HG03565 (cell line): Measurements from ENCODE around the gene ZNF483.
"Not testable (repeated sequence)": the region's sequence is repeated elsewhere in the genome, so short reads cannot be mapped to it uniquely, and the experiment has no call there.

Experiments used
- ATAC-seq: cut with Tn5 transposase; IDR thresholded peaks from one replicate; pipeline ENCODE4 v1.9.1; 2021; ENCODE audit warnings: mild to moderate bottlenecking, moderate library complexity; ENCODE audit not compliant: unreplicated experiment

Gene ZNF483

DNA sequence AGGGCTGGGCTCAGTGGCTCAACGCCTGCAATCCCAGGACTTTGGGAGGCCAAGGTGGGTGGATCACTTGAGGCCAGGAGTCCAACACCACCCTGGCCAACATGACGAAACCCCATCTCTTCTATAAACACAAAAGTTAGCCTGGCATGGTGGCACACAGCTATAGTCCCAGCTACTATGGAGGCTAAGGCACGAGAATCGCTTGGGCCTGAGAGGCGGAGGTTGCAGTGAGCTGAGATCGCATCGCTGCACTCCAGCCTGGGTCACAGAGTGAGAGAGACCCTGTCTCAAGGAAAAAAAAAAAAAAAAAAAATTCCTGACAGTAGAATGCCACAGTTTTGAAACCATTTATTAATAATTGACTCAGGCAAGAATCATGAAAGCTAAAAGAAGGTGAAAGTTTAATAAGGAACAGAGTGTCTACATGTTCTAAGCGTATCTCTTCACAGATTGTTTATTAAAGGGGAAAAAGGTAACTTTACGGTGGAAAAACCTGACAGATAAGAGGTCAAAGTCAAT, 80.1 kb downstream of the ZNF483 start:
- ATAC-seq = no peak

DNA sequence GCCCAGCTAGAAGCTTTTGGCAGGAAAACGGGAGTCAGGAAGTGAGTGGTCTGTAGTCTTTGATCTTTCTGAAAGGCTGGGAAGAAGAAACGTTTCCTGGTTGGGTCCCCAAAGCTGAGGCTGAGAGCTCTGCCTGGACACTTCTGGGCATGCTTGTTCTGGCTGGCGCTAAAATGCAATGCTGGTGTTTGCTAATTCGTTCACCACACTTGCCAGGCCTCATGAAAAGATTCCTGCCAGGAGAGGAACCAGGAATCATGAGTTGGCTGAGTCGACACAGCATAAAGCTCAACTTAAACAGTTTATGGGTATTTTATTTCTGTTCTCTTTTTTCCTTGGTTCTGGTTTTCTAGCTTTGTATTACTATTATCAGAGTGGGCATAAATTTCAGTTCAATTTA, 85.2 kb downstream of the ZNF483 start:
- ATAC-seq = no peak

DNA sequence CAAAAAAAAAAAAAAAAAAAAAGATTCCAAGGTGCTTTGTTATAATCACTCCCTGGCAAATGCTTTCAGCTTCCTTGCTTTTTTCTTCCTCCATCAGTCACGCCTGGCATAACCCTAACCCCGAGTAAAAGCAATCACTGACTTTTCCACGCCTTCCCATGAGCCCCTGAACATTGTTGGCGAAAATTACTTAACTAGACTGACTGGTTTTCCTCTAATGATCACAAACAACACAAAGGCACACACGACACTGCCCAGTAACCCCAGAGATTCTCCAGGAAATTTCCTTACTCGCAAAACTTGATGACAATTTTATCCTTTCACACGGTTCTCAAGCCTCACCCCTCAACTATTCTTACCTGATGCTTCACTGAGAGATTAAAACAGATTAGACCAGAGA, 85.9 kb downstream of the ZNF483 start:
- ATAC-seq = no peak

DNA sequence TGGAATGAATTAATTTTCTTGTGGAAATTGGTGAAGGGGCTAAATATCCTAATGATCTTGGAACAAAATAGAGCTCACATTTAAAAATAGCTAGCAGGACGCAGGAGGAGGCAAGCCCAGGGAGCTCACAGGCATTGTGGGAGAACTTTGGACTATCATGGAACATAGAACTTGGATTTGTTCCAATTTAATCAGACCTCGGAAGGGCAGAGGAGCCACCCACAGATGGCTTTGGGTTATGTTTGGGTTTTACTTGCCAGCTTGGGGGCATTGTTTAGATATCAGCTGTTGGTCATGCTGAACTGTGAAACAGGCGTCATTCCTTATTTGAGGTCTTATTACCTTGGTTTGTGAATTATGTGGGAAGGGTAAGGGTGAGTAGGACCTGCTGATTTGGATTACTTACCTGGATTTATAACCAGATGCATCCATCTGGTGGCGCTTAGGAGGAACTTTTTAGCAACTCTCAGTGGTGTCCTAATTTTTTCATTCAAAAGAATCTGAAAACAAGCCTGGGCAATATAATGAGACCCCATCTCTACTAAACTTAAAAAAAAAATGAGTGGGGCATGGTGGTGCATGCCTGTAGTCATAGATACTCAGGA, 88.6 kb downstream of the ZNF483 start:
- ATAC-seq = no peak

DNA sequence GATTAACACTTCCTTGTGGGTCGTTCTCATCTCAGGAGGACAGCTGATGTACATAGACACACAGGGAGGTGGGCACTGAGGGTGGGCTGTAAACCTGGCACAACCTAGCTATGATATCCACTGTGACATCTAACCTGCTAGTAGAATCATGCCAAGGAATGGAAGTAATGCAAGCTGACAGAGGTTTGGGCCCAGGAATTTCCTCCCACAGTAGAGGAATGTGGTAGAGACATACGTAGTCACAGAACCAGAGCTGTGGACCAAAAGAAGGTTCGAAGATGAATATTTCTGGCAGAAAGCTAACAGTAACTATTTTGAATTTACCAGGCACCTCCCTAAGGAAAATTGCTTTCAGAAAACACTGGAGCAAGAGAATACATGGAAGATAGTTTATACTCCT, 90.9 kb downstream of the ZNF483 start:
- no peak for ATAC-seq

DNA sequence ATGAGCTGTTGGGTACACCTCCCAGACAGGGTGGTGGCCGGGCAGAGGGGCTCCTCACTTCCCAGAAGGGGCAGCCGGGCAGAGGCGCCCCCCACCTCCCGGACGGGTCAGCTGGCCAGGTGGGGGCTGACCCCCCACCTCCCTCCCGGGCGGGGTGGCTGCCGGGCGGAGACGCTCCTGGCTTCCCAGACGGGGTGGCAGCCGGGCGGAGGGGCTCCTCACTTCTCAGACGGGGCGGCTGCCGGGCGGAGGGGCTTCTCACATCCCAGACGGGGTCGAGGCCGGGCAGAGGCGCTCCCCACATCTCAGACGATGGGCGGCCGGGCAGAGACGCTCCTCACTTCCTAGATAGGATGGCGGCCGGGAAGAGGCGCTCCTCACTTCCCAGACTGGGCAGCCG, 92.4 kb downstream of the ZNF483 start:
- ATAC-seq = not testable (repeated sequence)

DNA sequence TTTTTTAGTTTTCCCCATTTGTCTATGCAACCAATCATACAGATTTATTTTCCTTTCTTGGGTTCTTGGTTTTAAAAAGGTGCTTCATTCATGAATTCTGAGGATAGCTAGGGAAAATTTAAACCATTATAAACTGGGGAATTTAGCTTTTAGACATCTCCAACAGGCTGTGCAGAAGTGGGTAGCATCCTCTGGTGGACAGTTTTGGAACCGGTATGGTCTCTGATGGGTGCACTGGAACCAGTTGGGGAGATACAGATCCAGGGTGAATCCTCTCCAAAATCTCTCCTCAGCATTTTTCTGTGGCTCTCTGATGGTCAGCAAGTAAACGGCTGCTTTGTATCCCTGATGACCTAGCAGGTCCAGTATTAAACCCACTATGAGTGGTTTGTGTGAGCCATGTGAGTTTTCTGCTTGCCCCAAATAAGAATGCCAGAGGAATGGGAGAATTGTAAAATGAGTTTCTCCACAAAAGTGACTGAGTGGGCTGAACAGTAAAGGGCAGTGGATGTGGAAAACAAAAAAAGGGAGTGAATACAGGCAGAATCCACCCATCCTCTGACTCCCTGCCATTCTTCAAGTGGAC, 97.0 kb downstream of the ZNF483 start:
- no peak for ATAC-seq

DNA sequence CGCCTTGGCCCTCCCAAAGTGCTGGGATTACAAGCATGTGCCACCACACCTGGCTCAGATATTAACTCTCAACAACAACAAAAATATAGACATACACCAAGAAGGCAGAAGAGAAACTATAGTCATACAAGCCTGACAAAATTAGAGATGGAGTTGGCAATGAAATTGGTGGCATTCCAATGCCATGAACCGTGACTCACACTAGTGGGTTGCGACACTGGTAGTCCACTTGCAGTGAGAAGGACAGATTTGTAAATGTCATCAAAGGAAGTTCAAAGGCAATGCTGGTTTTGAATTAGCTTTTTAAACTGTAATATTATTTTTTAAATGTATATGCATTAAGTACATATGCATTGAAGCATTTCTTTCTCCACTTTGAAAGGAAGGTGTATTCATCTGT, 97.6 kb downstream of the ZNF483 start:
- no peak for ATAC-seq
